Activated CD8-positive, alpha-beta T cell treated with anti-CD3 and anti-CD28 coated beads for 36 hours (primary cell): Measurements from ENCODE around the gene SRC. TPM values are rescaled to one million over a fixed set of nuclear protein-coding genes. Genes with fewer than 3 reads are reported as not detected.

Experiments used
- ATAC-seq: fragments of 200-7000 bp; cut with Tn5 transposase; one replicate; pipeline ENCODE4 v1.10.0; 2021; ENCODE audit warnings: mild to moderate bottlenecking, moderate library complexity
- CTCF ChIA-PET: fragments of 350-600 bp; sonication (Branson Sonifier 250); formaldehyde crosslinking; loops from one replicate; lab custom pipeline; 2021; ENCODE audit warnings: antibody characterized with exemption; lab: Charles Lee
- POLR2A ChIA-PET: fragments of 350-600 bp; sonication (Branson Sonifier 250); formaldehyde crosslinking; loops from one replicate; lab custom pipeline; 2021; ENCODE audit warnings: antibody characterized with exemption; lab: Charles Lee
- DNase-seq: peaks from one replicate; pipeline ENCODE4 v3.0.0-alpha.2; 2020
- H3K27ac Mint-ChIP-seq: one replicate; pipeline ENCODE4 v1.8.0; 2021; ENCODE audit warnings: mild to moderate bottlenecking, mixed read lengths
- H3K27me3 Mint-ChIP-seq: one replicate; pipeline ENCODE4 v1.8.0; 2021; ENCODE audit warnings: mixed read lengths
- H3K36me3 Mint-ChIP-seq: one replicate; pipeline ENCODE4 v1.8.0; 2021; ENCODE audit warnings: low read depth, mixed read lengths
- H3K4me1 Mint-ChIP-seq: one replicate; pipeline ENCODE4 v1.8.0; 2021; ENCODE audit warnings: low read depth, mixed read lengths
- H3K4me3 Mint-ChIP-seq: one replicate; pipeline ENCODE4 v1.8.0; 2021; ENCODE audit warnings: mild to moderate bottlenecking, moderate library complexity, mixed read lengths
- H3K9me3 Mint-ChIP-seq: one replicate; pipeline ENCODE4 v1.8.0; 2021; ENCODE audit warnings: mixed read lengths
- intact Hi-C: fragments of 100-400 bp; cut with micrococcal nuclease; formaldehyde crosslinking; loops from one replicate; pipeline ENCODE4 v1.10.0; 2022
- total RNA-seq, 2 experiments: library from RNA; stranded (reverse); gene quantifications; one replicate each; pipeline ENCODE4 v1.2.3, GENCODE V29; 2021
- TF ChIP-seq, protein P1 (sequence below): fragments of 200-600 bp; IDR thresholded peaks from one replicate; pipeline ENCODE4 v1.8.0; 2022; ENCODE audit warnings: antibody characterized with exemption, mild to moderate bottlenecking

Gene SRC
- total RNA-seq, 2 experiments from 2014 or later = 0.88 to 2.4 TPM

GRCh38 chr20:37343994-37344355, 2.0 kb upstream of the SRC start:
- CTCF ChIA-PET = interaction anchor here (1.1 to 1.6 kb wide), 2 partner anchors 41 to 152 kb away, joined by 3 read pairs; no protein-coding TSS in a partner anchor
- Mint-ChIP-seq H3K9me3 (no peaks in the 10 kb centered on the region), H3K36me3 (no peaks in the 10 kb centered on the region), H3K4me1 (peaks cover 21% of the 10 kb centered on the region), H3K4me3 (no peak overlapping the region), H3K27me3 (no peaks in the 10 kb centered on the region), H3K27ac (no peak overlapping the region)
- TF ChIP-seq, protein P1, sequence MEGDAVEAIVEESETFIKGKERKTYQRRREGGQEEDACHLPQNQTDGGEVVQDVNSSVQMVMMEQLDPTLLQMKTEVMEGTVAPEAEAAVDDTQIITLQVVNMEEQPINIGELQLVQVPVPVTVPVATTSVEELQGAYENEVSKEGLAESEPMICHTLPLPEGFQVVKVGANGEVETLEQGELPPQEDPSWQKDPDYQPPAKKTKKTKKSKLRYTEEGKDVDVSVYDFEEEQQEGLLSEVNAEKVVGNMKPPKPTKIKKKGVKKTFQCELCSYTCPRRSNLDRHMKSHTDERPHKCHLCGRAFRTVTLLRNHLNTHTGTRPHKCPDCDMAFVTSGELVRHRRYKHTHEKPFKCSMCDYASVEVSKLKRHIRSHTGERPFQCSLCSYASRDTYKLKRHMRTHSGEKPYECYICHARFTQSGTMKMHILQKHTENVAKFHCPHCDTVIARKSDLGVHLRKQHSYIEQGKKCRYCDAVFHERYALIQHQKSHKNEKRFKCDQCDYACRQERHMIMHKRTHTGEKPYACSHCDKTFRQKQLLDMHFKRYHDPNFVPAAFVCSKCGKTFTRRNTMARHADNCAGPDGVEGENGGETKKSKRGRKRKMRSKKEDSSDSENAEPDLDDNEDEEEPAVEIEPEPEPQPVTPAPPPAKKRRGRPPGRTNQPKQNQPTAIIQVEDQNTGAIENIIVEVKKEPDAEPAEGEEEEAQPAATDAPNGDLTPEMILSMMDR = no peak
- POLR2A ChIA-PET = interaction anchor here (1.5 kb wide), 1 partner anchor 55 kb away, joined by 7 read pairs; the partner anchor contains the start of gene MANBAL
- intact Hi-C loops = no loop called here
- DNase-seq = no peak
- no peak for ATAC-seq

DNA sequence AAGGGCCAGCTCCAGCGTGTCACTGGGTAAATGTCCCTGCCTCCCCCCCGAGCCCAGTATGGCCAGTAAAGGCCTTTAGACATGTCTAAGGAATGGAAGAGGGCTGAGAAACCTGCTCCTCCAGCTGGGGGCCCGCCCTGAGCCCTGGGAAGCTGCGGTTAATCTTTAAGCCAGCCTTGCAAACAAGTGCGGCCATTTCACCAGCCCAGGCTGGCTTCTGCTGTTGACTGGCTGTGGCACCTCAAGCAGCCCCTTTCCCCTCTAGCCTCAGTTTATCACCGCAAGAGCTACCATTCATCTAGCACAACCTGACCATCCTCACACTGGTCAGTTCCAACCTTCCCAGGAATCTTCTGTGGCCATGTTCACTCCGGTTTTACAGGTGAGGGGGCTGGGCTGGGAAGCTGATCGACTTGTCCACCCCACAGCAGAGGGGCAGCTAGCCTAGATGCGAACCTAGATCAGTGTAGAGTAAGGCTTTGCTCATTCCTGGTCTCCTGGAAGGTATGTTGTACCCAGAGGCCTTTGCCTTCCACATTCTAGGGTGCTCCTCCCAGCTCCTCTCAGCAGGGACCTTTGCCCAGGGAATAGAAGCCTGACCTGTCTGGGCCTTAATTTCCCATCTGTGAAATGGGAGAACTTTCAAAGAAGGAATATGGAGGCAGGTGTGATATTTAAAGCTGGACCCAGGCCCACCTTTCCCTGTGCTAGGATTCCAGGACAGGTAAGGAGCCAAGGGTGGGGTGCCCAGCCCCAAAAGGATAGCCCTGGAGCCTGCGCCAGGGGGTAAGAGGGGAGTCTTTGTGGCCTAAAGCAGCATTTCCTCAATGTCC, 1.2 kb upstream of the SRC start:
- DNase-seq (no peak), ATAC-seq (no peak)
- peak overlapping the region; percentile 64 for H3K4me3 Mint-ChIP-seq
- H3K27me3 Mint-ChIP-seq = no peaks in the 10 kb centered on the region
- TF ChIP-seq, protein P1 = no peak
- no peak overlapping the region for H3K27ac Mint-ChIP-seq
- no peaks in the 10 kb centered on the region for H3K36me3 Mint-ChIP-seq
- POLR2A ChIA-PET = interaction anchor here (0.6 to 1.5 kb wide), 3 partner anchors 9 to 62 kb away, joined by 3 to 7 read pairs (median 3); partner anchors contain the start of gene MANBAL
- CTCF ChIA-PET = interaction anchor here (1.1 to 1.6 kb wide), 2 partner anchors 40 to 153 kb away, joined by 3 read pairs; no protein-coding TSS in a partner anchor
- intact Hi-C loops = no loop called here
- H3K4me1 Mint-ChIP-seq = peaks cover 21% of the 10 kb centered on the region
- no peaks in the 10 kb centered on the region for H3K9me3 Mint-ChIP-seq

DNA sequence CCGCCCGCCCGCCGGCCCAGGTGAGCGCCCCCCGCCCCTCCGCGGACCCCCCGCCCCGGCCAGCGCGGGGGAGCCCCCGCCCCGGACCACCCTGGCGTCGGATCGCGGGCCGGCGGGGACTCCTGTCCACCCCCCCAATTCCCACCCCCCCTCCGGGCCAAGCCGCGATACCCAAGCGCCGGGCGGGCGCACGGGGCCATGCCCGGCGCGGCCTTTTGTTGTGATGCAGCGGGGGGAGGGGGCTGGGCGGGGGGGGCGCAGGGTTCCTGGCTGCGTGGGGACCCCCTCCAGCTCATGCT, 245 bp downstream of the SRC start:
- Mint-ChIP-seq H3K4me3 (no peak overlapping the region), H3K27me3 (no peaks in the 10 kb centered on the region), H3K4me1 (peaks cover 21% of the 10 kb centered on the region), H3K27ac (no peak overlapping the region), H3K36me3 (no peaks in the 10 kb centered on the region), H3K9me3 (no peaks in the 10 kb centered on the region)
- DNase-seq (no peak), ATAC-seq (no peak)
- TF ChIP-seq, protein P1 = no peak
- ChIA-PET CTCF (no interaction called here), POLR2A (no interaction called here)
- intact Hi-C loops = no loop called here

DNA sequence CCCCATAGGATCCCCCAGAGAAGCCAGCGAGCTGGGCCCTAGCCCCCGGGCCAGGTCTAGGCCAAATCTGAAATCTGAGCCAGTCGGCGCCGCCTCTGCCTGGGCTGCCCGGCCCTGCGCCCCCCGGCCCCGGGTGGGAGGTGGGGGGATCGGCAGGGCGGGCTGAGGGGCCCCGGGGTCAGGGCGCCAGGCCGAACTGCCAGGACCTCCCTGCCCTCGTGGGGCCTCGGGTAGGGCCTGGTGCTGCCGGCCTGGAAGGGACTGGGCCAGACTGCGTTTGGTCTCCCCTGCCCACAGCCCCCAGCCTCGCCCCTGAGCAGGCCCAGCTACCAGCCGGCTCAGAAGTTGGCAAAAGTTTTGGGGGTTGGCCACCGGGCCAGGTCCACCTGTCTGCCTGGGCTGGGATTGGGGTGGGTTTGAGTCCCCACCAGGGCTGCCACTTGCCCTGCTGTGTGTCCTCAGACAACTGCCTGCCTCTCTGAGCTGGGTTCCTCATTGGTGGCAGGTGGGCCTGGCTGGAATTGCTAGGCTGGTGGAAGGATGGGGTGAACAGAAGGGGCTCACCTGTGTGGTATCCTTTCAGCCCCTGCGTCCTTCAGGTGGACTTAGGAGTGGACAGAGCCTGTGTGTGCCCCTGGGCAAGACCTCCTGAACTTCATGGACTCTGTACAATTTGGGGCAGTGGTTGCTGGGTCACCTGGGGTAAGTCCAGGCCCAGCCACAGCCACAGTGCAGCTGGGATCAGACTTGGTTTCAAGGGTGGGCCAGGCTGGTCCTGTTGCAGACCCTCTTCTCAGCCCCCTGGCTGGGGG, 801 bp downstream of the SRC start:
- no peak for ATAC-seq
- peaks cover 21% of the 10 kb centered on the region for H3K4me1 Mint-ChIP-seq
- POLR2A ChIA-PET = no interaction called here
- DNase-seq = no peak
- H3K9me3 Mint-ChIP-seq = no peaks in the 10 kb centered on the region
- no peaks in the 10 kb centered on the region for H3K36me3 Mint-ChIP-seq
- CTCF ChIA-PET = interaction anchor here (1.0 kb wide), 1 partner anchor 188 kb away, joined by 3 read pairs; no protein-coding TSS in a partner anchor
- no peak overlapping the region for H3K27ac Mint-ChIP-seq
- TF ChIP-seq, protein P1 = no peak
- H3K27me3 Mint-ChIP-seq = no peaks in the 10 kb centered on the region
- peak overlapping the region; percentile 46 for H3K4me3 Mint-ChIP-seq
- intact Hi-C loops = no loop called here
